Nephron (organoid): ENCODE results near the gene HBD.

Experiments
- H3K27ac Mint-ChIP-seq, 3 experiments: 2 replicates each; pipeline ENCODE4 v1.8.0; 2020; ENCODE audit warnings: mixed read lengths in 3 of 3, mild to moderate bottlenecking in 2 of 3, moderate library complexity in 1 of 3
- H3K27me3 Mint-ChIP-seq: 2 replicates; pipeline ENCODE4 v1.8.0; 2021; ENCODE audit warnings: low read depth, mild to moderate bottlenecking, moderate library complexity, mixed read lengths
- H3K36me3 Mint-ChIP-seq: 2 replicates; pipeline ENCODE4 v1.8.0; 2020; ENCODE audit warnings: low read depth, mixed read lengths
- H3K4me1 Mint-ChIP-seq: 2 replicates; pipeline ENCODE4 v1.8.0; 2020; ENCODE audit warnings: mixed read lengths
- H3K4me3 Mint-ChIP-seq, 3 experiments: 2 replicates each; pipeline ENCODE4 v1.8.0; 2020; ENCODE audit warnings: mild to moderate bottlenecking in 3 of 3, mixed read lengths in 3 of 3, moderate library complexity in 2 of 3
- H3K9me3 Mint-ChIP-seq: 2 replicates; pipeline ENCODE4 v1.8.0; 2020; ENCODE audit warnings: mixed read lengths
- CTCF ChIP-seq, 3 experiments: fragments of 200-600 bp; sonication (generic); IDR thresholded peaks; one replicate each; pipeline ENCODE4 v1.5.0; 2021; ENCODE audit warnings: antibody characterized with exemption in 3 of 3; ENCODE audit not compliant: unreplicated experiment in 3 of 3

The HBD gene

GRCh38 chr11:5245155-5245554 is 10.9 kb upstream of the HBD start:
- Mint-ChIP-seq H3K36me3 (no peaks in the 10 kb centered on the region), H3K27ac (no peak overlapping the region), H3K9me3 (no peaks in the 10 kb centered on the region), H3K4me1 (no peaks in the 10 kb centered on the region), H3K27me3 (no peaks in the 10 kb centered on the region), H3K4me3 (no peak overlapping the region)
- no peak for TF ChIP-seq CTCF (IDR thresholded peaks at IDR 0.05; ENCODE audit: unreplicated experiment in 3 of 3)

- Mint-ChIP-seq H3K27ac (no peak overlapping the region), H3K4me3 (no peak overlapping the region), H3K27me3 (no peaks in the 10 kb centered on the region), H3K36me3 (no peaks in the 10 kb centered on the region), H3K9me3 (no peaks in the 10 kb centered on the region), H3K4me1 (no peaks in the 10 kb centered on the region)
- no peak for TF ChIP-seq CTCF (IDR thresholded peaks at IDR 0.05; ENCODE audit: unreplicated experiment in 3 of 3)
These were observed 9.5 kb upstream of the HBD start for GRCh38 chr11:5243816-5244180.

GRCh38 chr11:5242933-5243815 is 8.9 kb upstream of the HBD start:
- Mint-ChIP-seq H3K9me3 (no peaks in the 10 kb centered on the region), H3K4me1 (no peaks in the 10 kb centered on the region), H3K4me3 (no peak overlapping the region), H3K27ac (no peak overlapping the region), H3K27me3 (no peaks in the 10 kb centered on the region), H3K36me3 (no peaks in the 10 kb centered on the region)
- no peak for TF ChIP-seq CTCF (IDR thresholded peaks at IDR 0.05; ENCODE audit: unreplicated experiment in 3 of 3)

GRCh38 chr11:5242208-5242607 is 7.9 kb upstream of the HBD start:
- H3K4me1 Mint-ChIP-seq: no peaks in the 10 kb centered on the region
- no peaks in the 10 kb centered on the region for H3K27me3 Mint-ChIP-seq
- H3K9me3 Mint-ChIP-seq: no peaks in the 10 kb centered on the region
- H3K4me3 Mint-ChIP-seq: no peak overlapping the region
- no peak overlapping the region for H3K27ac Mint-ChIP-seq
- no peak for TF ChIP-seq CTCF (IDR thresholded peaks at IDR 0.05; ENCODE audit: unreplicated experiment in 3 of 3)
- no peaks in the 10 kb centered on the region for H3K36me3 Mint-ChIP-seq

GRCh38 chr11:5241458-5241857 is 7.2 kb upstream of the HBD start:
- no peaks in the 10 kb centered on the region for H3K4me1 Mint-ChIP-seq
- no peak overlapping the region for H3K27ac Mint-ChIP-seq
- H3K4me3 Mint-ChIP-seq: no peak overlapping the region
- no peaks in the 10 kb centered on the region for H3K27me3 Mint-ChIP-seq
- no peaks in the 10 kb centered on the region for H3K36me3 Mint-ChIP-seq
- TF ChIP-seq CTCF (IDR thresholded peaks at IDR 0.05; ENCODE audit: unreplicated experiment in 3 of 3): no peak
- H3K9me3 Mint-ChIP-seq: no peaks in the 10 kb centered on the region

- Mint-ChIP-seq H3K4me1 (no peaks in the 10 kb centered on the region), H3K9me3 (no peaks in the 10 kb centered on the region), H3K4me3 (no peak overlapping the region), H3K36me3 (no peaks in the 10 kb centered on the region), H3K27ac (no peak overlapping the region), H3K27me3 (no peaks in the 10 kb centered on the region)
- TF ChIP-seq CTCF (IDR thresholded peaks at IDR 0.05; ENCODE audit: unreplicated experiment in 3 of 3): no peak
These were observed 6.2 kb upstream of the HBD start for GRCh38 chr11:5240458-5240857.
